HCT116 (cell line): ENCODE results near the gene KLF2. TPM values are rescaled to one million over a fixed set of nuclear protein-coding genes. Genes with fewer than 3 reads are reported as not detected.

Source experiments
- ATAC-seq: fragments of 200-7000 bp; cut with Tn5 transposase; 2 replicates; pipeline ENCODE4 v1.9.1; 2020; ENCODE audit warnings: mild to moderate bottlenecking, moderate library complexity
- BruUV-seq: library from RNA; stranded (reverse); fragments of 400-500 nt; replicated peaks from 2 replicates; lab custom pipeline; 2021; lab: Mats Ljungman, UMichigan
- CTCF ChIA-PET: fragments of 300-600 bp; sonication (Branson Sonifier 250); formaldehyde crosslinking; loops from one replicate; lab custom pipeline; 2021; ENCODE audit warnings: antibody characterized with exemption; lab: Charles Lee
- POLR2A ChIA-PET: fragments of 300-600, 350-600 bp; sonication (Branson Sonifier 250); formaldehyde crosslinking; loops from one replicate; lab custom pipeline; 2021; ENCODE audit warnings: antibody characterized with exemption; lab: Charles Lee
- RAD21 ChIA-PET, 2 experiments: fragments of 300-600 bp; sonication (Branson Sonifier 250); formaldehyde crosslinking; loops; one replicate each; lab custom pipeline; 2023; ENCODE audit warnings: low total read pairs in 2 of 2; ENCODE audit not compliant: uncharacterized antibody in 2 of 2, unreplicated experiment in 2 of 2, low non-redundant PET in 1 of 2; lab: Charles Lee
- DNase-seq: peaks from one replicate; pipeline ENCODE4 v3.0.0-alpha.2; 2010; ENCODE audit warnings: low read depth, low spot score
- H2AFZ ChIP-seq: fragments of 200-600 bp; shearing (Covaris generic), sonication (generic); 2 replicates; pipeline ENCODE4 v1.6.1; 2017; ENCODE audit warnings: low read depth, mixed run types, mixed read lengths, antibody characterized with exemption, low read length; ENCODE audit not compliant: poor library complexity, severe bottlenecking
- H3K27ac ChIP-seq: 2 replicates; pipeline ENCODE4 v1.5.1; 2012; ENCODE audit warnings: low read depth, low read length
- H3K27me3 ChIP-seq: fragments of 200-600 bp; sonication (generic); 2 replicates; pipeline ENCODE4 v1.6.1; 2016; ENCODE audit warnings: mixed run types, low read length, mixed read lengths; ENCODE audit not compliant: insufficient read depth
- H3K36me3 ChIP-seq, 2 experiments: fragments of 200-500 bp in 1 of 2; fragments of 200-600 bp in 1 of 2; sonication (Bioruptor generic) in 1 of 2; sonication (generic) in 1 of 2; 2 replicates each; pipeline versions ENCODE4 v1.5.1 to v1.6.1; 2014 to 2016; ENCODE audit warnings: low read length in 2 of 2, inconsistent platforms in 1 of 2, mixed read lengths in 1 of 2, mixed run types in 1 of 2; ENCODE audit not compliant: insufficient read depth in 2 of 2, control insufficient read depth in 1 of 2
- H3K4me1 ChIP-seq, 2 experiments: fragments of 200-600 bp in 1 of 2; sonication (generic) in 1 of 2; 2 replicates each; pipeline versions ENCODE4 v1.5.1 to v1.6.1; 2012 to 2017; ENCODE audit warnings: low read length in 2 of 2, inconsistent platforms in 1 of 2, mild to moderate bottlenecking in 1 of 2, mixed read lengths in 1 of 2, mixed run types in 1 of 2, moderate library complexity in 1 of 2; ENCODE audit not compliant: insufficient read depth in 2 of 2, control insufficient read depth in 1 of 2
- H3K4me2 ChIP-seq: fragments of 200-600 bp; sonication (generic); 2 replicates; pipeline ENCODE4 v1.6.1; 2017; ENCODE audit warnings: mixed run types, low read length, mixed read lengths
- H3K4me3 ChIP-seq, 2 experiments: fragments of 200-600 bp in 1 of 2; sonication (generic) in 1 of 2; replicated peaks in 1 of 2; 2 replicates each; pipeline ENCODE4 v1.5.1; 2011 to 2016; ENCODE audit warnings: low read length in 2 of 2, control low read depth in 1 of 2, low read depth in 1 of 2, mild to moderate bottlenecking in 1 of 2, mixed read lengths in 1 of 2, mixed run types in 1 of 2
- H3K79me2 ChIP-seq: fragments of 200-600 bp; sonication (generic); 2 replicates; pipeline ENCODE4 v1.6.1; 2017; ENCODE audit warnings: mild to moderate bottlenecking, mixed run types, low read length, moderate library complexity, mixed read lengths; ENCODE audit not compliant: insufficient read depth
- H3K9ac ChIP-seq: fragments of 200-600 bp; sonication (generic); 2 replicates; pipeline ENCODE4 v1.6.1; 2016; ENCODE audit warnings: low read length, mixed read lengths
- H3K9me2 ChIP-seq: fragments of 200-600 bp; sonication (generic), shearing (Covaris generic); 2 replicates; pipeline ENCODE4 v1.6.1; 2017; ENCODE audit warnings: mixed run types, mild to moderate bottlenecking, moderate library complexity; ENCODE audit not compliant: insufficient read depth
- H3K9me3 ChIP-seq, 2 experiments: fragments of 200-500 bp in 1 of 2; fragments of 200-600 bp in 1 of 2; sonication (Bioruptor generic) in 1 of 2; sonication (generic) in 1 of 2; 2 replicates each; pipeline ENCODE4 v1.6.1; 2014 to 2017; ENCODE audit warnings: low read length in 2 of 2, mixed read lengths in 2 of 2, inconsistent platforms in 1 of 2, low read depth in 1 of 2, mild to moderate bottlenecking in 1 of 2, mixed run types in 1 of 2, moderate library complexity in 1 of 2; ENCODE audit not compliant: control insufficient read depth in 1 of 2, insufficient read depth in 1 of 2
- H4K20me1 ChIP-seq: fragments of 200-600 bp; sonication (generic), shearing (Covaris generic); 2 replicates; pipeline ENCODE4 v1.6.1; 2017; ENCODE audit warnings: mixed run types, mild to moderate bottlenecking, moderate library complexity; ENCODE audit not compliant: insufficient read depth
- CBX3 ChIP-seq: IDR thresholded peaks from 2 replicates; pipeline ENCODE4 v1.6.1; 2012; ENCODE audit warnings: low read depth
- EGR1 ChIP-seq: IDR thresholded peaks from 2 replicates; pipeline ENCODE4 v1.6.1; 2012; ENCODE audit warnings: low read depth
- ELF1 ChIP-seq: IDR thresholded peaks from 2 replicates; pipeline ENCODE4 v1.6.1; 2012; ENCODE audit warnings: low read depth, borderline replicate concordance
- EZH2 ChIP-seq: fragments of 200-600 bp; sonication (generic); IDR thresholded peaks from 2 replicates; pipeline ENCODE4 v1.6.1; 2017; ENCODE audit warnings: antibody characterized with exemption, mixed run types
- FOSL1 ChIP-seq: IDR thresholded peaks from 2 replicates; pipeline ENCODE4 v1.6.1; 2012; ENCODE audit warnings: low read depth
- POLR2A ChIP-seq: IDR thresholded peaks from 2 replicates; pipeline ENCODE4 v1.7.0; 2011; ENCODE audit warnings: borderline replicate concordance; ENCODE audit not compliant: insufficient read depth, insufficient read length; ENCODE audit errors: extremely low read depth
- POLR2AphosphoS5 ChIP-seq: IDR thresholded peaks from 2 replicates; pipeline ENCODE4 v1.6.1; 2011; ENCODE audit warnings: mild to moderate bottlenecking, low read depth, low read length, moderate library complexity
- RAD21 ChIP-seq: IDR thresholded peaks from 2 replicates; pipeline ENCODE4 v1.6.1; 2012; ENCODE audit warnings: low read depth, mild to moderate bottlenecking
- SIN3A ChIP-seq: IDR thresholded peaks from 2 replicates; pipeline ENCODE4 v1.6.1; 2012; ENCODE audit warnings: low read depth
- SRF ChIP-seq: IDR thresholded peaks from 2 replicates; pipeline ENCODE4 v1.6.1; 2012; ENCODE audit warnings: low read depth
- intact Hi-C: fragments of 100-400 bp; cut with micrococcal nuclease; formaldehyde crosslinking; loops from 2 replicates; pipeline ENCODE4 v1.10.0; 2022
- total RNA-seq: library from RNA; stranded (reverse); gene quantifications from one replicate; pipeline ENCODE4 v1.2.1, GENCODE V29; 2021; ENCODE audit not compliant: unreplicated experiment
- TF ChIP-seq, protein P1 (sequence below), 3 experiments: fragments of 200-600 bp in 1 of 3; sonication (generic) in 1 of 3; IDR thresholded peaks in 2 of 3; conservative IDR thresholded peaks in 1 of 3; 2 replicates each; pipeline ENCODE4 v1.5.1; 2012 to 2017; ENCODE audit warnings: low read depth in 2 of 3, low read length in 2 of 3, antibody characterized with exemption in 1 of 3, borderline replicate concordance in 1 of 3, control low read depth in 1 of 3, mild to moderate bottlenecking in 1 of 3, mixed read lengths in 1 of 3, mixed run types in 1 of 3, moderate library complexity in 1 of 3; ENCODE audit not compliant: insufficient read depth in 1 of 3

Gene KLF2
- total RNA-seq, 1 experiment from 2014 or later, result 39.4 TPM

DNA sequence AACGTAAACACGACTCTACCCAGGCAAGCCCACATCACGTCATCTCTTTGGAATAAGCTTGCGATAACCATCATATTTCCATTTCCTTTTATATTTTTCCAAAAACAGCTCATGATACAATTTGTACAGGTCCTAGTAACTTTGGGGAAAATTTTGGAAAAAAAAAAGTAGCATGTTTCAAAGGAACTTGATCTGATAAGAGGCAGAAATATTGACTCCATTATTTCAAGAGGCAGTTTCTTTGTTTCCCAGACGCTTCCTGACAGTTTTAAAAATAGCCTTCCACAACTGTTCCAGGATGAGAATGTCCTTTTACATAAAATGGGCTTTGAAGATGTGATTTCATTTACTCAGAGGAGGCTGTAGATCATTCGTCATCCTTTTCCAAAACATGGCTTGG is 23.1 kb downstream of the KLF2 start (continued):
- no peak for TF ChIP-seq ELF1

DNA sequence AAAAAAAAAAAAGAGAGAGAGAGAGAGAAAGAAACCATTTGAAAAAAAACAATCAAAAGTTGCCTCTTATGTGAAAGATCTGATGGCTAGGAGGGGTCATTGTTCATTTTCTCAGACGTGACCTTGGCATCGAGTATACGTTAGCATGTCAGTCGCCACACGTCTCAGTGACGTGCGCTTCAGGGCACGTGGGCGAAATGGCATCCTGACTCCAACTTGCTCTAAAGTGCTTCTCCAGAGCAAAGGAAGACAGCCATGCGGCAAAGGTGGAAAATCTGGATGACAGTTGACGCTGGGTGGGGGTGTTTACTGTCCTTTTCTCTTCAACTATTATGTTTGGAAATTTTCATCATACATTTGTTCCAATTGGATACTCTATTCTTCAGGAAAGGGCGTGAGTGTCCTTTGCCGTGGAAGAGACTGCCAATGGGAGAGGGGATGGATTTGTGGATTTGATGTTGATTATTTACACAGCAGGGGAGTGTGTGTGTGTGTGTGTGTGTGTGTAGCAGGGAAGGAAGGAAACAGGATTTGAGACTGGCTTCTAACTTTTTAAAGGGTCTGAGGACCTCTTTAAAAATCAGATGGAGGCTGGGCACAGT is 25.0 kb downstream of the KLF2 start:
- no peaks in the 10 kb centered on the region for H3K9me2 ChIP-seq
- DNase-seq, result no peak
- H3K27ac ChIP-seq, result no peak overlapping the region
- ATAC-seq, result no peak
- H3K4me2 ChIP-seq, result no peak overlapping the region
- H3K27me3 ChIP-seq, result no peaks in the 10 kb centered on the region
- no peak overlapping the region for H3K9ac ChIP-seq
- peaks cover 0 to 6% of the 10 kb centered on the region in 2 experiments; a peak in 1 of 4 replicates for H3K4me1 ChIP-seq
- H2AFZ ChIP-seq, result no peak overlapping the region
- H3K4me3 ChIP-seq, result no peak overlapping the region
- no peaks in the 10 kb centered on the region for H3K79me2 ChIP-seq
- H3K9me3 ChIP-seq, result no peaks in the 10 kb centered on the region
- H3K36me3 ChIP-seq, result no peaks in the 10 kb centered on the region
- intact Hi-C loops, result no loop called here
- POLR2A ChIA-PET, result no interaction called here
- BruUV-seq, result no TSS peak
- RAD21 ChIA-PET, result no interaction called here
- TF ChIP-seq, protein P1, sequence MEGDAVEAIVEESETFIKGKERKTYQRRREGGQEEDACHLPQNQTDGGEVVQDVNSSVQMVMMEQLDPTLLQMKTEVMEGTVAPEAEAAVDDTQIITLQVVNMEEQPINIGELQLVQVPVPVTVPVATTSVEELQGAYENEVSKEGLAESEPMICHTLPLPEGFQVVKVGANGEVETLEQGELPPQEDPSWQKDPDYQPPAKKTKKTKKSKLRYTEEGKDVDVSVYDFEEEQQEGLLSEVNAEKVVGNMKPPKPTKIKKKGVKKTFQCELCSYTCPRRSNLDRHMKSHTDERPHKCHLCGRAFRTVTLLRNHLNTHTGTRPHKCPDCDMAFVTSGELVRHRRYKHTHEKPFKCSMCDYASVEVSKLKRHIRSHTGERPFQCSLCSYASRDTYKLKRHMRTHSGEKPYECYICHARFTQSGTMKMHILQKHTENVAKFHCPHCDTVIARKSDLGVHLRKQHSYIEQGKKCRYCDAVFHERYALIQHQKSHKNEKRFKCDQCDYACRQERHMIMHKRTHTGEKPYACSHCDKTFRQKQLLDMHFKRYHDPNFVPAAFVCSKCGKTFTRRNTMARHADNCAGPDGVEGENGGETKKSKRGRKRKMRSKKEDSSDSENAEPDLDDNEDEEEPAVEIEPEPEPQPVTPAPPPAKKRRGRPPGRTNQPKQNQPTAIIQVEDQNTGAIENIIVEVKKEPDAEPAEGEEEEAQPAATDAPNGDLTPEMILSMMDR (IDR thresholded peaks at IDR 0.05 in 2 of 3, conservative IDR thresholded peaks at IDR 0.05 in 1 of 3; ENCODE audit: borderline replicate concordance in 1 of 3, insufficient read depth in 1 of 3, low read depth in 2 of 3, low read length in 2 of 3), result no peak
- TF ChIP-seq RAD21 (no peak), SRF (no peak), POLR2AphosphoS5 (no peak), EGR1 (no peak), SIN3A (no peak), FOSL1 (no peak), EZH2 (no peak), CBX3 (no peak), POLR2A (no peak)
- CTCF ChIA-PET, result no interaction called here
- no peaks in the 10 kb centered on the region for H4K20me1 ChIP-seq
